Measurements from ENCODE around the gene COTL1. TPM values are rescaled to one million over a fixed set of nuclear protein-coding genes. Genes with fewer than 3 reads are reported as not detected.

Gene COTL1
- total and polyA plus RNA-seq, 11 donors: 5.2 to 120 (median 11.0) TPM

DNA sequence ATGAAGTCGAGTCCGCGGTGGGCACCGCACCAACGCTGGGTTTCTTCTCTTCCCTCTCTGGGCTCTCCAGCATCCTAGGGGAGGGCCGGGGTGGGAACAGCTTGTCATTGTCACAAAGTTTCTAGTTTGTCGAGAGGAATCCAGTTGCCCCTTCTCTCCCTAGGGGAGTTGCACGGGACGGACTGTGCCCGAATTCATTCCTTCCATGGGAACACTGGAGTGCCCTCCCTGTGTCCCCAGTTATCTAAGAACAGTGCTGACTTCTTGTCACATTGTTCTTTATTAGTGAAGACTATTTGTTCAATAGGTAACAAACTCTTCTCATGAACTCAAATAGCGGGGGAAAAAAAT, 31.6 kb upstream of the COTL1 start:
- peak in 3 of 4 donors; percentile 39 to 79 (median 54) for ATAC-seq
- DNase-seq: no peak
- intact Hi-C loops (cut with DNase I): no loop called here

DNA sequence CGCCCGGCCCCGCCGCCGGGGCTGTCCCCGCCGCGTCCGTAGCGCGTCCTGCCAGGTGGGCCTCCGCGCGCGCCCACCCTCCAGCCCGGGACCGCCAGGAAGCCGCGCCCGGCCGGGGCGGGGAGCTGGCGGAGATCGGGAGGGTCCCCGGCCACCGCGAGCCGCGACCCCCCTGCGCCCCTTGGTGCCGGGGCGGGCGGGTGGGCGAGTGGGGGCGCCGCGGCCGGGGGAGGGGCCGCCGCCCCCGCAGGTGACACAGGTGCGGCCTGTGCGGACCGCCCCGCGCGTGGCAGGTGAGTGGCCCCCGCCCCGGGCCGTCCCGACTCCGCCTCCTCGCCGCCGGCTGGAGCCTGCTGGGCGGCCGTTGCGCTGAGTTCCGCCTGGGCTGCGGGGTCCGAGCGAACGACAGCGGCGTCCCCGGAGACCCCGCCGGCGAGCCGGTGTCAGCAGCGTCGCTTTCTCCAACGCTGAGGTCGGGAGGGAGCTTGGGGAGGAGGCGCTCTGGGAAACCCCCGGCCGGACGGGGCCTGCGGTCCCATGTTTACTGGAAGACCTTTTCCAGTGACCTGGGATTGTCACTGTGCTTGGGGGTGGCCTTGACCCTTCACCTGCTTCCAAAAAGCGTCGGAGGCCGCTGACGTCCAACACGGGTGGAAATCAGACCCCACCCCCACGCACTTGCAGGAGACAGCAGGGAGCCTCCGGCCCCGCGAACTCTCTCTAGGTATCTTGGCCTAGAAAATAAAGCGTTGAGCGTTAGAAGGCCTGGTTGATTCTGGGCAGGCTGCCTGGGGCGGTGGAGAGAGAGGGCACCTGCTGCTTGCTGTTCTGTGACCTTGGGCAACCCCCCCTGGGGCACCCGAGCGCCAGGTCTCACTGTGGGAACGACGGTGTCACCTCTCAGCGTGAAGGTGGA, 31.0 kb upstream of the COTL1 start:
- Histone ChIP-seq H3K27ac (peak overlapping the region; percentile 81 to 97 (median 91)), H3K4me3 (peak overlapping the region; percentile 72 to 99 (median 83)), H3K27me3 (no peaks in the 10 kb centered on the region), H3K4me1 (peaks cover 0 to 38% (median 18%) of the 10 kb centered on the region in 12 donors), H3K36me3 (peaks cover 0 to 34% (median 33%) of the 10 kb centered on the region in 9 donors), H3K9me3 (no peaks in the 10 kb centered on the region)
- TF ChIP-seq CTCF (IDR thresholded peaks at IDR 0.05) (no peak), POLR2A (IDR thresholded peaks at IDR 0.05) (no peak)
- WGBS, 4 donors: 3 to 9% (median 4%) methylated on average over 17 to 96 of the region's 96 CpGs
- DNase-seq: peak; percentile 53 to 80 (median 76)
- peak; percentile 19 to 71 (median 56) for ATAC-seq
- intact Hi-C loops (cut with DNase I): no loop called here

More for the DNA sequence above, 31.6 kb upstream of the COTL1 start:
- Histone ChIP-seq H3K4me3 (peak overlapping the region in 11 of 12 donors; percentile 72 to 99 (median 83)), H3K27me3 (no peaks in the 10 kb centered on the region), H3K9me3 (no peaks in the 10 kb centered on the region), H3K27ac (peak overlapping the region; percentile 81 to 97 (median 91)), H3K4me1 (peaks cover 0 to 38% (median 17%) of the 10 kb centered on the region in 12 donors), H3K36me3 (peaks cover 0 to 41% (median 38%) of the 10 kb centered on the region in 9 donors)
- TF ChIP-seq POLR2A (IDR thresholded peaks at IDR 0.05) (no peak), CTCF (IDR thresholded peaks at IDR 0.05) (no peak)
- 36 to 60% (median 50%) methylated on average over 10 to 11 of the region's 11 CpGs for WGBS, 4 donors

GRCh38 chr16:84647828-84648594, 30.1 kb upstream of the COTL1 start, which contains the start of gene KLHL36:
KLHL36 (plus strand) TSS chr16:84648511; CDS start chr16:84650868, 2,357 bp downstream.
- Histone ChIP-seq H3K27ac (peak within 1 kb of the TSS; percentile 81 to 97 (median 91)), H3K4me3 (peak within 1 kb of the TSS; percentile 72 to 99 (median 83)), H3K27me3 (no peaks in the 10 kb centered on the region), H3K9me3 (no peaks in the 10 kb centered on the region), H3K36me3 (peaks cover 0 to 26% (median 24%) of the 10 kb centered on the region in 9 donors), H3K4me1 (peaks cover 0 to 44% (median 26%) of the 10 kb centered on the region in 12 donors)
- ATAC-seq (peak; percentile 9 to 78 (median 70)), DNase-seq (peak; percentile 54 to 85 (median 72))
- peak in 1 of 2 donors; percentile 28 for TF ChIP-seq POLR2A (IDR thresholded peaks at IDR 0.05)
- peak in 1 of 12 donors; percentile 7 for TF ChIP-seq CTCF (IDR thresholded peaks at IDR 0.05)
- 5 to 13% (median 8%) methylated on average over 36 to 77 of the region's 77 CpGs for WGBS, 4 donors
- intact Hi-C loops (cut with DNase I): no loop called here

Measured in heart left ventricle (tissue), 16 donors.